Thoracic aorta (tissue), 2 donors: Measurements from ENCODE around the gene OR52L1. TPM values are rescaled to one million over a fixed set of nuclear protein-coding genes. Genes with fewer than 3 reads are reported as not detected.
"Not testable (repeated sequence)": the region's sequence is repeated elsewhere in the genome, so short reads cannot be mapped to it uniquely, and the experiment has no call there.

ENCODE experiments used
- ATAC-seq: fragments of 150-250 bp; one replicate; pipeline ENCODE4 v1.8.0; 2017; ENCODE audit warnings: low read depth; ENCODE audit not compliant: insufficient number of reproducible peaks, low FRiP score
- DNase-seq: peaks from one replicate; pipeline ENCODE4 v3.0.0-alpha.2; 2020; ENCODE audit warnings: low spot score
- H3K27ac ChIP-seq, 2 donors: fragments of 200-600 bp; sonication (generic); 1 replicate in 1 of 2; 2 replicates in 1 of 2; pipeline ENCODE4 v1.5.1; 2016; ENCODE audit warnings: mild to moderate bottlenecking in 2 of 2, moderate library complexity in 2 of 2
- H3K27me3 ChIP-seq: fragments of 200-600 bp; sonication (generic); replicated peaks from 2 replicates; pipeline ENCODE4 v1.6.0; 2016; ENCODE audit warnings: mild to moderate bottlenecking; ENCODE audit not compliant: insufficient read depth
- H3K36me3 ChIP-seq: fragments of 200-600 bp; sonication (generic); one replicate; pipeline ENCODE4 v1.5.1; 2016
- H3K4me1 ChIP-seq, 2 donors: fragments of 200-600 bp; sonication (generic); 1 replicate in 1 of 2; 2 replicates in 1 of 2; pipeline versions ENCODE4 v1.5.1 to v1.6.0; 2016; ENCODE audit warnings: low read depth in 2 of 2, mild to moderate bottlenecking in 1 of 2; ENCODE audit not compliant: control insufficient read depth in 1 of 2
- H3K4me3 ChIP-seq: fragments of 200-600 bp; sonication (generic); 2 replicates; pipeline ENCODE4 v1.5.1; 2016; ENCODE audit warnings: mild to moderate bottlenecking
- H3K9me3 ChIP-seq: fragments of 200-600 bp; sonication (generic); 2 replicates; pipeline ENCODE4 v1.5.1; 2016
- CTCF ChIP-seq: fragments of 200-600 bp; sonication (generic); IDR thresholded peaks from one replicate; pipeline ENCODE4 v1.5.1; 2019; ENCODE audit warnings: antibody characterized with exemption
- total RNA-seq, 2 donors: library from RNA; depleted of rRNA; stranded (reverse); fragments of >200 nt; gene quantifications; one replicate each; pipeline versions ENCODE4 v1.1.0 to v1.2.3, GENCODE V29; 2016

Gene OR52L1
- total RNA-seq, 2 donors from 2014 or later, result not detected

DNA sequence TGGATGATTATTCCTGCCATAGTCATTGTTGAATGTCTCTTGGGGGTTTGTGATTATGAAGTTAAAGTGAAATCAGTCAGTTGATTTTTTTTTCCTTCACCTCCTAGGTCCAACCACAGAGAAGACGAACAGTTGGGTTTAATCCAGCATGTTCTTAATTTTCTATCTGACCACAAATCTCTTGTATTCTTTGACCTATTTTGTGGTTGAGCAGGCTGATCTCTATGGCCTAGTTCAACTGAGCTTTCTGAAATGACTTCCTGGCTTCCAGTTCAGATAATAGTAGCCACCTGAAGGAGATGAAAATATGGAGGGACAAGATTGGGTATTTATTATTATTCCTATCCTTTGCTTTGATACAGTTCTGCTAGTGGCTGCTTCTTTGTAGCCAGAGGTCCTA is 13.3 kb downstream of the OR52L1 start:
- Histone ChIP-seq H3K27ac (no peak overlapping the region), H3K27me3 (no peaks in the 10 kb centered on the region), H3K9me3 (no peaks in the 10 kb centered on the region), H3K4me1 (no peaks in the 10 kb centered on the region), H3K36me3 (no peaks in the 10 kb centered on the region), H3K4me3 (no peak overlapping the region)
- no peak for TF ChIP-seq CTCF
- DNase-seq, result no peak
- no peak for ATAC-seq

GRCh38 chr11:5968394-5968793 is 18.4 kb downstream of the OR52L1 start, which contains the start of gene OR56A5:
OR56A5 (minus strand) TSS chr11:5968494; CDS start chr11:5968494, 0 bp downstream.
- Histone ChIP-seq H3K36me3 (no peaks in the 10 kb centered on the region), H3K4me3 (no peak within 1 kb of the TSS), H3K9me3 (peaks cover 4% of the 10 kb centered on the region), H3K4me1 (no peaks in the 10 kb centered on the region), H3K27me3 (no peaks in the 10 kb centered on the region), H3K27ac (no peak within 1 kb of the TSS)
- no peak for TF ChIP-seq CTCF
- no peak for DNase-seq
- no peak for ATAC-seq

- DNase-seq (no peak), ATAC-seq (no peak)
- no peaks in the 10 kb centered on the region for H3K27me3 ChIP-seq
- peaks cover 8% of the 10 kb centered on the region for H3K9me3 ChIP-seq
- TF ChIP-seq CTCF, result no peak
- no peak overlapping the region for H3K4me3 ChIP-seq
- no peak overlapping the region for H3K27ac ChIP-seq
- no peaks in the 10 kb centered on the region for H3K4me1 ChIP-seq
- H3K36me3 ChIP-seq, result no peaks in the 10 kb centered on the region
Observed at GRCh38 chr11:5967708-5968107, 19.1 kb downstream of the OR52L1 start.

DNA sequence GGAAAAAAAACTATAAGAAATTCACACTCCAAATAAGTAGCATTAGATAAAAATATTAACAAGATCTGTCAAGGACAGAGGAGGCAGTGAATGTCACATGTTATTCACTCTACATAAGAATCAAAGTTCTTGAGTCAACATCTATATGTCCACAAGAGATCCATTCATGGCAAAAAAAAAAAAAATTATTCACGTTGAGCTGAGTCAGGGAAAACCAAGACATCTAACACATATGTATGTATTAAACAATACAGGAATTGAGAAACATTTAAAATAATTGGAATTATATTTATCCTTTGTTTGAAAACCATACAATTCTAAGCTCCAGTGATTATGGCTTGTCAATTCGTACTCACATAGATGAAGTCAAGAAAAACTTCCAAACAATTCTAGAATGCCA is 19.8 kb downstream of the OR52L1 start:
- Histone ChIP-seq H3K27ac (no peak overlapping the region), H3K27me3 (no peaks in the 10 kb centered on the region), H3K4me1 (no peaks in the 10 kb centered on the region), H3K36me3 (no peaks in the 10 kb centered on the region), H3K4me3 (no peak overlapping the region), H3K9me3 (peaks cover 8% of the 10 kb centered on the region)
- ATAC-seq (no peak), DNase-seq (no peak)
- no peak for TF ChIP-seq CTCF

DNA sequence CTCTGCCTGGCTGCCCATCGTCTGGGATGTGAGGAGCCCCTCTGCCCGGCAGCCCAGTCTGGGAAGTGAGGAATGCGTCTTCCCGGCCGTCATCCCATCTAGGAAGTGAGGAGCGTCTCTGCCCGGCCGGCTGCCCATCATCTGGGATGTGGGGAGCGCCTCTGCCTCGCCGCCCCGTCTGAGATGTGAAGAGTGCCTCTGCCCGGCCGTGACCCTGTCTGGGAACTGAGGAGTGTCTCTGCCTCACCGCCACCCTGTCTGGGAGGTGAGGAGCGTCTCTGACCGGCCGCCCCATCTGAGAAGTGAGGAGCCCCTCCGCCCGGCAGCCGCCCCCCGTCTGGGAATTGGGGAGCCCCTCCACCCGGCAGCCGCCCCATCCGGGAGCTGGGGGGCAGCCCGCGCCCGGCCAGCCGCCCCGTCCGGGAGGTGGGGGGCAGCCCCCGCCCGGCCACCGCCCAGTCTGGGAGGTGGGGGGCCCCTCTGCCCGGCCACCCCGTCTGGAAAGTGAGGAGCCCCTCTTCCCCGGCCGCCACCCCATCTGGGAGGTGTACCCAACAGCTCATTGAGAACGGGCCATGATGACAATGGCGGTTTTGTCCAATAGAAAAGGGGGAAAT is 26.0 kb downstream of the OR52L1 start:
- ATAC-seq, H3K27ac ChIP-seq, H3K27me3 ChIP-seq, H3K36me3 ChIP-seq, DNase-seq, H3K9me3 ChIP-seq, H3K4me3 ChIP-seq, H3K4me1 ChIP-seq: not testable (repeated sequence)

- no peak overlapping the region for H3K27ac ChIP-seq
- DNase-seq, result no peak
- no peaks in the 10 kb centered on the region for H3K9me3 ChIP-seq
- no peaks in the 10 kb centered on the region for H3K36me3 ChIP-seq
- no peak overlapping the region for H3K4me3 ChIP-seq
- no peak for TF ChIP-seq CTCF
- H3K27me3 ChIP-seq, result no peaks in the 10 kb centered on the region
- no peak for ATAC-seq
- H3K4me1 ChIP-seq, result no peaks in the 10 kb centered on the region
Observed at GRCh38 chr11:5955586-5955985, 31.2 kb downstream of the OR52L1 start.
